Esophagus squamous epithelium (tissue), 4 donors: ENCODE results near the gene PPP1R1A.

Experiments
- POLR2A ChIP-seq, 4 donors: fragments of 450-650 bp; IDR thresholded peaks; one replicate each; pipeline ENCODE4 v1.6.1; 2017; ENCODE audit warnings: antibody characterized with exemption in 4 of 4, mild to moderate bottlenecking in 4 of 4, moderate library complexity in 3 of 4
- TF ChIP-seq, protein P1 (sequence below), 6 experiments: fragments of 450-650 bp in 4 of 6; fragments of 200-600 bp in 2 of 6; sonication (generic) in 2 of 6; IDR thresholded peaks; one replicate each; pipeline ENCODE4 v1.5.1; 2016 to 2019; ENCODE audit warnings: antibody characterized with exemption in 6 of 6, mild to moderate bottlenecking in 4 of 6, moderate library complexity in 4 of 6

DNA sequence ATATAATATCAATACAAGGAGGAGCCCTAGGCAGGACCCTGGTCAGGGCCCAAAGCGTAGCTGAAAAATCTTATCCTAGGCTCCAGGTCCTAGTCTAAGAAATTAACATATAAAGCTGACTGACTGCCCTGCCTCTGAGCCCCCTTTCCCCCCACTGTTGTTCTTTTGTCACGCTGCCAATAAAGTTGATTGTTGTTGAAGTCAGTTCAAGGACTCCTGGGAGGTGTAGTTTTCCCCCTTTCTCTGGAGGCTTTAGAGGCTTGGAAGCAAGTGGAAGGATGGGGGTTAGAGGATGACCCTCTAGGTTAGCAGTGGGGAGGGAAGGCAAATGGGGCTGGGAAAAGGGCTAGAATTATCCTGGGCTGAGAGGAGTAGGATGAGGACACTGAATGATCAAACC is 3.2 kb downstream of the PPP1R1A start:
- TF ChIP-seq, protein P1, sequence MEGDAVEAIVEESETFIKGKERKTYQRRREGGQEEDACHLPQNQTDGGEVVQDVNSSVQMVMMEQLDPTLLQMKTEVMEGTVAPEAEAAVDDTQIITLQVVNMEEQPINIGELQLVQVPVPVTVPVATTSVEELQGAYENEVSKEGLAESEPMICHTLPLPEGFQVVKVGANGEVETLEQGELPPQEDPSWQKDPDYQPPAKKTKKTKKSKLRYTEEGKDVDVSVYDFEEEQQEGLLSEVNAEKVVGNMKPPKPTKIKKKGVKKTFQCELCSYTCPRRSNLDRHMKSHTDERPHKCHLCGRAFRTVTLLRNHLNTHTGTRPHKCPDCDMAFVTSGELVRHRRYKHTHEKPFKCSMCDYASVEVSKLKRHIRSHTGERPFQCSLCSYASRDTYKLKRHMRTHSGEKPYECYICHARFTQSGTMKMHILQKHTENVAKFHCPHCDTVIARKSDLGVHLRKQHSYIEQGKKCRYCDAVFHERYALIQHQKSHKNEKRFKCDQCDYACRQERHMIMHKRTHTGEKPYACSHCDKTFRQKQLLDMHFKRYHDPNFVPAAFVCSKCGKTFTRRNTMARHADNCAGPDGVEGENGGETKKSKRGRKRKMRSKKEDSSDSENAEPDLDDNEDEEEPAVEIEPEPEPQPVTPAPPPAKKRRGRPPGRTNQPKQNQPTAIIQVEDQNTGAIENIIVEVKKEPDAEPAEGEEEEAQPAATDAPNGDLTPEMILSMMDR (IDR thresholded peaks at IDR 0.05): no peak
- TF ChIP-seq POLR2A (IDR thresholded peaks at IDR 0.05): no peak
